HG03280 (cell line): ENCODE results near the gene CCNG1.
"Not testable (repeated sequence)": the region's sequence is repeated elsewhere in the genome, so short reads cannot be mapped to it uniquely, and the experiment has no call there.

ENCODE experiments used
- ATAC-seq: cut with Tn5 transposase; IDR thresholded peaks from one replicate; pipeline ENCODE4 v1.9.1; 2021; ENCODE audit warnings: mild to moderate bottlenecking, moderate library complexity; ENCODE audit not compliant: unreplicated experiment

Gene CCNG1

GRCh38 chr5:163437309-163438182 is at the start of gene CCNG1:
TSS of gene CCNG1 (plus strand) at chr5:163437595. CDS start at chr5:163439257, 1,662 bp downstream.
- peak; percentile 98 for ATAC-seq

GRCh38 chr5:163395792-163396191 is 41.6 kb upstream of the CCNG1 start:
- no peak for ATAC-seq

- not testable (repeated sequence) for ATAC-seq
These were observed 40.5 kb upstream of the CCNG1 start for GRCh38 chr5:163396818-163397340.

- ATAC-seq = no peak
These were observed 40.0 kb upstream of the CCNG1 start for GRCh38 chr5:163397354-163397753.

GRCh38 chr5:163399923-163400322 is 37.5 kb upstream of the CCNG1 start:
- ATAC-seq = no peak

- no peak for ATAC-seq
These were observed 36.1 kb upstream of the CCNG1 start for GRCh38 chr5:163401271-163401670.

- ATAC-seq = no peak
These were observed 35.4 kb upstream of the CCNG1 start for GRCh38 chr5:163402007-163402406.

- ATAC-seq = no peak
These were observed 32.8 kb upstream of the CCNG1 start for GRCh38 chr5:163404364-163405173.

GRCh38 chr5:163407034-163407655 is 30.2 kb upstream of the CCNG1 start:
- peak; percentile 93 for ATAC-seq

- peak; percentile 67 for ATAC-seq
These were observed 29.0 kb upstream of the CCNG1 start for GRCh38 chr5:163408311-163408923.

- ATAC-seq = no peak
These were observed 28.0 kb upstream of the CCNG1 start for GRCh38 chr5:163409384-163409783.

GRCh38 chr5:163410505-163410904 is 26.9 kb upstream of the CCNG1 start:
- ATAC-seq = no peak

GRCh38 chr5:163415673-163416072 is 21.7 kb upstream of the CCNG1 start:
- ATAC-seq = not testable (repeated sequence)

- ATAC-seq = no peak
These were observed 12.6 kb upstream of the CCNG1 start for GRCh38 chr5:163424836-163425235.

- not testable (repeated sequence) for ATAC-seq
These were observed 11.3 kb upstream of the CCNG1 start for GRCh38 chr5:163426128-163426527.

GRCh38 chr5:163432544-163432943 is 4.9 kb upstream of the CCNG1 start:
- ATAC-seq = no peak

GRCh38 chr5:163433271-163433670 is 4.1 kb upstream of the CCNG1 start:
- no peak for ATAC-seq

- no peak for ATAC-seq
These were observed 3.0 kb upstream of the CCNG1 start for GRCh38 chr5:163434401-163434866.

GRCh38 chr5:163436515-163436914 is 880 bp upstream of the CCNG1 start:
- ATAC-seq = no peak

GRCh38 chr5:163437011-163437308 is 435 bp upstream of the CCNG1 start:
- ATAC-seq = no peak

- ATAC-seq = no peak
These were observed 1.7 kb downstream of the CCNG1 start for GRCh38 chr5:163439092-163439425.
